8988T (cell line): ENCODE data around the gene CCDC51.
A peak's percentile ranks its signal among the peaks of the same experiment; 100 is the strongest.

Experiments used
- DNase-seq: peaks from one replicate; pipeline ENCODE4 v3.0.0; 2011

CCDC51 gene

GRCh38 chr3:48432411-48433371 is 7.2 kb downstream of the CCDC51 start:
- peak; percentile 72 for DNase-seq

GRCh38 chr3:48431224-48432029 is 8.5 kb downstream of the CCDC51 start:
- DNase-seq, result peak; percentile 41

GRCh38 chr3:48430708-48431101 is 9.2 kb downstream of the CCDC51 start:
- peak; percentile 26 for DNase-seq

- DNase-seq, result peak; percentile 37
These were observed 9.8 kb downstream of the CCDC51 start, which contains the start of gene PLXNB1 for GRCh38 chr3:48429960-48430707. Gene PLXNB1, minus strand, starts transcription at chr3:48430086. Its CDS starts 5,475 bp downstream, at chr3:48424611.

GRCh38 chr3:48429317-48429959 is 10.5 kb downstream of the CCDC51 start:
- peak; percentile 92 for DNase-seq

- no peak for DNase-seq
These were observed 11.2 kb downstream of the CCDC51 start for GRCh38 chr3:48428572-48429316.

- DNase-seq, result no peak
These were observed 11.8 kb downstream of the CCDC51 start for GRCh38 chr3:48428088-48428571.

- no peak for DNase-seq
These were observed 12.3 kb downstream of the CCDC51 start for GRCh38 chr3:48427630-48427962.

GRCh38 chr3:48426944-48427629 is 12.8 kb downstream of the CCDC51 start:
- no peak for DNase-seq

- DNase-seq, result no peak
These were observed 13.5 kb downstream of the CCDC51 start for GRCh38 chr3:48426401-48426909.

GRCh38 chr3:48425281-48425812 is 14.6 kb downstream of the CCDC51 start:
- no peak for DNase-seq

GRCh38 chr3:48423883-48424695 is 15.8 kb downstream of the CCDC51 start:
- no peak for DNase-seq

GRCh38 chr3:48423241-48423882 is 16.6 kb downstream of the CCDC51 start:
- no peak for DNase-seq

- no peak for DNase-seq
These were observed 17.2 kb downstream of the CCDC51 start for GRCh38 chr3:48422681-48423080.

- no peak for DNase-seq
These were observed 17.6 kb downstream of the CCDC51 start for GRCh38 chr3:48422272-48422671.

- DNase-seq, result no peak
These were observed 19.4 kb downstream of the CCDC51 start for GRCh38 chr3:48420561-48420960.

GRCh38 chr3:48419597-48419996 is 20.3 kb downstream of the CCDC51 start:
- no peak for DNase-seq

GRCh38 chr3:48419149-48419548 is 20.8 kb downstream of the CCDC51 start:
- DNase-seq, result no peak

- DNase-seq, result no peak
These were observed 21.3 kb downstream of the CCDC51 start for GRCh38 chr3:48418651-48419050.
